Brain microvascular endothelial cell (primary cell): ENCODE data around the gene EPB41L4B.

Experiments
- DNase-seq: peaks from one replicate; pipeline ENCODE4 v3.0.0-alpha.2; 2020
- H3K27ac ChIP-seq: fragments of 250-450 bp; sonication (Bioruptor Pico); 2 replicates; pipeline ENCODE4 v1.5.1; 2020; ENCODE audit warnings: mild to moderate bottlenecking, moderate library complexity
- H3K27me3 ChIP-seq: fragments of 250-450 bp; sonication (Bioruptor Pico); replicated peaks from 2 replicates; pipeline ENCODE4 v1.5.1; 2020; ENCODE audit warnings: mild to moderate bottlenecking
- H3K36me3 ChIP-seq: fragments of 250-450 bp; sonication (Bioruptor Pico); replicated peaks from 2 replicates; pipeline ENCODE4 v1.5.1; 2020; ENCODE audit warnings: mild to moderate bottlenecking
- H3K4me3 ChIP-seq: 2 replicates; pipeline ENCODE4 v1.5.1; 2011; ENCODE audit warnings: low read depth, mild to moderate bottlenecking, control low read depth, low read length, moderate library complexity
- CTCF ChIP-seq: IDR thresholded peaks from 2 replicates; pipeline ENCODE4 v1.5.1; 2011; ENCODE audit warnings: low read depth, mild to moderate bottlenecking, moderate library complexity, low read length, control low read depth, inconsistent platforms; ENCODE audit errors: missing control alignments
- in situ Hi-C: cut with HindIII; loops from 2 replicates; pipeline ENCODE4 v1.10.0; 2017; ENCODE audit warnings: low sequenced_read_pairs, low pct_ligation_motif_present

Gene EPB41L4B

GRCh38 chr9:109309282-109309681 lies 11.6 kb downstream of the EPB41L4B start:
- DNase-seq, result no peak
- Histone ChIP-seq H3K4me3 (no peak overlapping the region), H3K27me3 (peaks cover 2% of the 10 kb centered on the region), H3K27ac (no peak overlapping the region), H3K36me3 (no peaks in the 10 kb centered on the region)
- TF ChIP-seq CTCF, result no peak
- in situ Hi-C loops, result no loop called here

- Histone ChIP-seq H3K27me3 (no peaks in the 10 kb centered on the region), H3K4me3 (no peak overlapping the region), H3K36me3 (no peaks in the 10 kb centered on the region), H3K27ac (no peak overlapping the region)
- TF ChIP-seq CTCF, result no peak
- in situ Hi-C loops, result no loop called here
- no peak for DNase-seq
Measured at GRCh38 chr9:109307380-109308240, 13.2 kb downstream of the EPB41L4B start.

GRCh38 chr9:109305801-109306200 lies 15.1 kb downstream of the EPB41L4B start:
- Histone ChIP-seq H3K27me3 (no peaks in the 10 kb centered on the region), H3K36me3 (no peaks in the 10 kb centered on the region), H3K4me3 (no peak overlapping the region), H3K27ac (no peak overlapping the region)
- in situ Hi-C loops, result no loop called here
- DNase-seq, result no peak
- no peak for TF ChIP-seq CTCF

- no peak for DNase-seq
- Histone ChIP-seq H3K27ac (no peak overlapping the region), H3K36me3 (no peaks in the 10 kb centered on the region), H3K4me3 (no peak overlapping the region), H3K27me3 (no peaks in the 10 kb centered on the region)
- in situ Hi-C loops, result no loop called here
- no peak for TF ChIP-seq CTCF
Measured at GRCh38 chr9:109304347-109304746, 16.5 kb downstream of the EPB41L4B start.

- H3K36me3 ChIP-seq, result no peaks in the 10 kb centered on the region
- DNase-seq, result no peak
- no peaks in the 10 kb centered on the region for H3K27me3 ChIP-seq
- in situ Hi-C loops, result no loop called here
- H3K27ac ChIP-seq, result no peak overlapping the region
- H3K4me3 ChIP-seq, result no peak overlapping the region
- no peak for TF ChIP-seq CTCF
Measured at GRCh38 chr9:109303900-109304299, 17.0 kb downstream of the EPB41L4B start.

GRCh38 chr9:109302606-109303005 lies 18.3 kb downstream of the EPB41L4B start:
- no peak overlapping the region for H3K4me3 ChIP-seq
- no peak for DNase-seq
- H3K36me3 ChIP-seq, result no peaks in the 10 kb centered on the region
- no peak for TF ChIP-seq CTCF
- in situ Hi-C loops, result no loop called here
- H3K27ac ChIP-seq, result no peak overlapping the region
- no peaks in the 10 kb centered on the region for H3K27me3 ChIP-seq
